Left colon (tissue), 2 donors: ENCODE data around the gene PACS2. TPM values are rescaled to one million over a fixed set of nuclear protein-coding genes. Genes with fewer than 3 reads are reported as not detected.

Experiments used
- ATAC-seq: fragments of 200-7000 bp; cut with Tn5 transposase; one replicate; pipeline ENCODE4 v1.9.1; 2020; ENCODE audit warnings: mild to moderate bottlenecking, moderate library complexity
- DNase-seq, 2 donors: peaks; one replicate each; pipeline ENCODE4 v3.0.0-alpha.2; 2020
- intact Hi-C, 2 donors: fragments of 100-400 bp; cut with DNase I in 1 of 2; cut with micrococcal nuclease in 1 of 2; formaldehyde crosslinking; loops; one replicate each; pipeline versions ENCODE4 v1.11.2 to v1.14.0; 2022; cut with DNase I, micrococcal nuclease
- total RNA-seq, 2 donors: library from RNA; stranded (reverse); fragmentation: NEBNext Ultra II Directional; extraction: Animal tissue kit (Norgen Biotek cat#: 25700); gene quantifications; one replicate each; pipeline ENCODE4 v1.2.1, GENCODE V29; 2021
- donor health status: DM: no; HTN: no; CAD: no.
- donor health status: DM: yes; HTN: yes; CAD: no.

The PACS2 gene
- total RNA-seq, 2 donors from 2014 or later, result 54.8 to 67.5 TPM

DNA sequence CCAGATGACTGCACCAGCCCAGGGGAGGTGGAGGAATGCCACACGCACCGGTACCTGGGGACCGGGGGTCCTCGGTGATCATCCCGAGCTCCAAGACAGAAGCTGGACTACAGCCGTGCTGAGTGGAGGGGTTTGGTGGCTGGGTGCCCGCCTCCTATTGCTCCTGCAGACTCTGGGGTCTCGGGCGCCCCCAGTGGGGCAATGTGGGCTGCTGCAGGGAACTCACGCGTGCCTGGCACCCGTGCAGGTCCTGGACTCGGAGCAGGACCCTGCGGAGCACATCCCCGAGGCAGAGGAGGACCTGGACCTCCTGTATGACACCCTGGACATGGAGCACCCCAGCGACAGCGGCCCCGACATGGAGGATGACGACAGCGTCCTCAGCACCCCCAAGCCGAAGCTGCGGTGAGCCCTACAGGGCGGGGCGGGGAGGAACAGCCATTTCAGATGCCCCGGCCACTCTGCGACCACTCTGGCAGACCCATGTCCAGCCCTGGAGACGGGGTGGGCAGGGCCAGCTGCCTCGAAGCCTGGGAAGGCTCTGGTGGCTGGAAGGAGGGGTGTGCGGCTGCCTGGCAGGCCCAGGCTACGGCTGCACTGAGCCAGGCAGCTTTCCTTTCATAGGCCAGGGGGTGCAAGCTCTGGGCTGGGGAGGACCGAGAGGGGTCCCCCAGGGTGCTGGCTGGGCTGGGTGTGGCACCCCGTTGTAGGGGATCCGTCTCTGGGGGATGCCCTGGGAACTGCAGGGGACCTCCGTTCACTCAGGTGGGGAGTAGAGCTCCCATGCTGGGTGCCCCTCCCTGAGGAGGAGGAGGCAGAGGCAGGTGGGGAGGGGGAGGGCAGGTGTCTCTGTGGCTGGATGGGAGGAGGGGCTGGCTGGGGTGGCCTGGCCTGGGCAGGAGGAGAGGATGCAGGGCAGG, 62.2 kb downstream of the PACS2 start:
- no peak for ATAC-seq
- no peak for DNase-seq
- intact Hi-C loops, result no loop called here

DNA sequence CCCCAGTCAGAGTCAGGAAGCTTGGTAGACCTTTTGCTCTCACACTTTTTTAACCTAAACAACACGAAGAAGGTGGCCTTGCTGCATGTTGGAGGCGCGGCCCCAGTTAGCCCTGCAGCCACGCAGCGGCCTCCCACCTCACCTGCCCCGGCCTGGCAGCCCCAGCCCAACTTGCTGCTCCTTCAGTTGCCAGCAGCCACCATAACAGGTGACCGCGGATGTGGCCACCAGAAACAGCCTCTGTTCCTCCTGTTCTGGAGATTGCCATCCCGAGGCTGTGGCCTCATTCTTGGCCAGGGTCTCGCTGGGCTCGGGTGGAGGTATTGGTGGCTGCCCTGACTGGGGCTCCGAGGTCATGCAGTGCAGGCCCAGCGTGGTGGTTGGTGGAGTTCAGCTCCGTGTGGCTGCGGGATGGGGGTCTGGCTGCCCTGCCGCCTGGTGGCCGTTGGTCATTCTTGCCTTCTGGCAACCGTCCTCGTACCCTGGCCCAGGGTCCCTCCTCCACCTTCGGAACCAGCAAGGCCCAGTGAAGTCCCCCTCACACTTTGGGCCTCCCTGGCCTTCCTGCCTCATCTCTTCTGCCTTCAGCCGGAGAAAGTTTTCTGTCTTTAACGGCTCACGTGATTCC, 63.1 kb downstream of the PACS2 start:
- ATAC-seq, result no peak
- intact Hi-C loops, result no loop called here
- DNase-seq, result no peak

DNA sequence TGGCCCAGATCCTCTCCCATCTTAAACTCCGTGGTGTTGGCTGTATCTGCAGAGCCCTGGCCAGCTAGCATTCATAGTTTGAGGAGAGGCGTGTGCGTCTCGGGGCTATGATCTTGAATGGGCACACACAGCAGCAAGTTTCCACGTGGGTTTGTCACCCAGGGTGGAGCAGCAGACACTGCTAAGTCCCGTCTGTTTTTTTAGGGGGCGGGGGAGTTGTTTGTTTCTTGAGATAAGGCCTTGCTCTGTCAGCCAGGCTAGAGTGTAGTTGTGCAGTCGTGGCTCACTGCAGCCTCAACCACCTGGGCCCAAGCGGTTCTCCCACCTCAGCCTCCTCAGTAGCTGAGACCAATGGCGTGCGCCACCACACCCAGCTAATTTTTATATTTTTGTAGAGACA, 63.7 kb downstream of the PACS2 start:
- no peak for DNase-seq
- intact Hi-C loops, result no loop called here
- no peak for ATAC-seq

DNA sequence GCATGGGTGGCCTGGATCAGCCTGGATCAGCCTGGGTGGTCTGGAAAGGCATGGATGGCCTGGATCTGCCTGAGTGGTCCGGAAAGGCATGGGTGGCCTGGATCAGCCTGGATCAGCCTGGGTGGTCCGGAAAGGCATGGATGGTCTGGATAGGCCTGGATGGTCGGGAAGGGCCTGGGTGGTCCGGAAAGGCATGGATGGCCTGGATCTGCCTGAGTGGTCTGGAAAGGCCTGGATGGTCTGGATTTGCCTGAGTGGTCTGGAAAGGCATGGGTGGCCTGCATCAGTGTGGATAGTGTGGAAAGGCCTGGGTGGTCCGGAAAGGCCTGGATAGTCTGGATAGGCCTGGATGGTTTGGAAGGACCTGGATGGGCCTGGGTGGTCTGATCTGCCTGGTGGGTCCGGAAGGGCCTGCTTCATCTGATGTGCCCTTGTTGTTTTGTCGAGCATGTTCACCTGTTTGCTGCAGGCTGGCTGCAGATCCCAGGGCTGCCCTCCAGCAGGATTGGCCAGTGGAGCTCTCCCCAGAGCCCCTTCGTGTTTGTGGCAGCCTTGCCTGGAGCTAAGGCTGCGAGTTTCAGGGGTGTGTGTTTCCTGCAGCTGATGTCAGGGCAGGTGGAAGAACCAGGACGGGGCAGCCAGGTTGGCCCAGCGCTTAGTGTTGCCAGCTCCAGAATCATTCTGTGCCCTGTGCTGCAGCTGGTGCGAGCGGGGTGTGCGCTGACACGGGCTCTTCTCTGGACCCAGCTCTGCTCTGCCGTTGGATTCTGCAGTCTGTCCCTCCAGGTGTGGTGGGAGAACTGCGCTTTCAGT, 64.5 kb downstream of the PACS2 start:
- intact Hi-C loops, result no loop called here

DNA sequence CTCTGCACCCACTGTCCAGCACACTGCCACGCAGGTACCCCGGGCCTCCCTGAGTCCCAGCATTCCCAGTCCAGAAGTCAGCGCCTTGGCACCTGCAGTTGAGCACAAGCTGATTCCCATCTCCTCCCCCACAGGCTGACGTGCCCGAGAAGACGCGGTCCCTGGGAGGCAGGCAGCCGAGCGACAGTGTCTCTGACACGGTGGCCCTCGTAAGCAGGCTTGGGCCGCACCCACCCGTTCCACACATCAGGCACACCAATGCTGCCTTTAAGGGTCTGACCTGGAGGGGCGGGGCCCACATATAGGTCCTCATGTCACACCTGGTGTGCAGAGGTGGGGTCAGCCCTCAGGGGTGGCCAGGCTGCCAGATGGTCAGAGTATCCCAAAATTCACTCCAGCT, 65.4 kb downstream of the PACS2 start:
- DNase-seq (no peak), ATAC-seq (no peak)
- intact Hi-C loops, result no loop called here

More for the DNA sequence above, 64.5 kb downstream of the PACS2 start:
- DNase-seq (no peak), ATAC-seq (no peak)

DNA sequence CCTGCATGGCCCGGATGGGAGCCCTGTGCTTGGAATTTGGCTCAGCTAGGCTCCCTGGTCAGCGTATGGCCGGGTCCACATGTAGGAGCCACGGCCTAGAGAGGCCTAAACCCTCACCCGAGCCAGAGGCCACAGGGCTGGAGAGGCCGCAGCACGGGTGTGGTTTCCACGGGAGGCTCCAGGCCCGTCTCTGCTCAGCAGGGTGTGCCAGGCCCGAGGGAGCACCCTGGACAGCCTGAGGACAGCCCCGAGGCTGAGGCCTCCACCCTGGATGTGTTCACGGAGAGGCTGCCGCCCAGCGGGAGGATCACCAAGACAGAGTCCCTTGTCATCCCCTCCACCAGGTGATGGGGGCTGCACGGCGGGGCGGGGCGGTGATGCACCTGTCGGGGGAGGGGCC, 66.2 kb downstream of the PACS2 start:
- DNase-seq (no peak), ATAC-seq (no peak)
- intact Hi-C loops, result no loop called here

DNA sequence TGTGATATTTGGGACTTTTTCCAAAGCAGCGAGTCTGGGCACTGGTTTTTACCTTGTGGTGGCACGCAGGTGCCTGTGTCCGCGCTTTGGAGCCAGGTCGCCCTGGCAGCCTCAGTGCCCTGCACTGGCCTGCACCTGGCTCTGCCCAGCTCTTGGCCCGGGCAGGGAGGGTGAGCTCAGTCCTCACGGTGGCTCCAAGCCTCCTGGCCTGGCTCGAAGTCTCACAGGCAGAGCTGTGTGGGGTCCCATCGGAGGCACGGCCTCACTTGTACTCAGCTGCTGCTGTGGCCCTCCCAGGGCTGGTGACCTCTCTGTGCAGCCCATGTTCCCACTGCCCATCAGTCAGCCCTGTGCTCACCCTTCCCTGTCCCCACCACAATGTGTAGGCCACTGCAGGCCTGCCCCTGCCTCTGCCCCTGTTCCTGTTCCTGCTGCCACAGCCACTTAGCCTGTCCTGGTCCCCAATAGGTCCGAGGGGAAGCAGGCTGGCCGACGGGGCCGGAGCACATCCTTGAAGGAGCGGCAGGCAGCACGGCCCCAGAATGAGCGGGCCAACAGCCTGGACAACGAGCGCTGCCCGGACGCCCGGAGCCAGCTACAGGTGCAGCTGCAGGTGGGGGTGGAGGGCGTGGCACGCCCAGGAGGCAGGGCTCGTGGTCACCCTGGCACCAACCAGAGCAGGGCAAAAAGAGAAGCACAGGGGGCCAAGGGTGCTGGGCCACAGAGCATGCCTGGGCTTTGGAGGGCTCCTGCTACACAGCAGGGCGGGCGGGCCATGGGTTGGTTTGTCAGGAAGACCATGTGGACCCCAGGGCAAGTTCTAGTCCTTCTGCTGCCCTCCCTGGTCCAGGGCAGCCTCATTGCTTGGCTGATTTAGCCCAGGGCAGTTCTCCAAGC, 67.1 kb downstream of the PACS2 start:
- DNase-seq (no peak), ATAC-seq (no peak)
- intact Hi-C loops, result no loop called here

DNA sequence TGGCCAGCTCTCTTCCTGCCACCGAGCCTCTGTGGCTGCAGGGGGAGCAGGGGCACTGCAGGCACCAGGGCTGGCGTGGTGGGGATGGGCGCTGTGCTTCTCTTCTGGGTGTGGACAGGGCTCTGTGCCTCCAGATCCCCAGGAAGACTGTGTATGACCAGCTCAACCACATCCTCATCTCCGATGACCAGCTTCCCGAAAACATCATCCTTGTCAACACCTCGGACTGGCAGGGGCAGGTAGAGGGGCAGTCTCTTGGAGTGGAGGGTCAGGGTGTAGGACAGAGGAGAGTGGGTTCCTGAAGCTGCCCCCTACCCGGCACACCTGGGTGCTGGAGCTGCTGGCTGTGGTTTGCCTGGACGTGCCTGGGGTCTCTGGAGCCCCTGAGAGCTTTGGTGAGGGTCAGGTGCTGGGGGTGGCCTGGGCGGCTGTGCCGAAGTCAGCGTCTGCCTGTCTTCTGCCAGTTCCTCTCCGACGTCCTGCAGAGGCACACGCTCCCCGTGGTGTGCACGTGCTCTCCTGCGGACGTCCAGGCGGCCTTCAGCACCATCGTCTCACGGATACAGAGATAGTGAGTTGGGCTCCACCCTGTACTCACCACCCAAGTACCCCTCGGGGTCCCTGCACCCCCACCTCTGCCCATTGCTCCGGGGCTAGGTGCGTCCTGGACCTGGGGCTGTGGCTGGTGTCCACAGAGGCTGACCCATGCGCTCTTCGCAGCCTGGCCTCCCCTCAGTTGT, 68.0 kb downstream of the PACS2 start:
- DNase-seq, result no peak
- no peak for ATAC-seq
- intact Hi-C loops, result no loop called here

DNA sequence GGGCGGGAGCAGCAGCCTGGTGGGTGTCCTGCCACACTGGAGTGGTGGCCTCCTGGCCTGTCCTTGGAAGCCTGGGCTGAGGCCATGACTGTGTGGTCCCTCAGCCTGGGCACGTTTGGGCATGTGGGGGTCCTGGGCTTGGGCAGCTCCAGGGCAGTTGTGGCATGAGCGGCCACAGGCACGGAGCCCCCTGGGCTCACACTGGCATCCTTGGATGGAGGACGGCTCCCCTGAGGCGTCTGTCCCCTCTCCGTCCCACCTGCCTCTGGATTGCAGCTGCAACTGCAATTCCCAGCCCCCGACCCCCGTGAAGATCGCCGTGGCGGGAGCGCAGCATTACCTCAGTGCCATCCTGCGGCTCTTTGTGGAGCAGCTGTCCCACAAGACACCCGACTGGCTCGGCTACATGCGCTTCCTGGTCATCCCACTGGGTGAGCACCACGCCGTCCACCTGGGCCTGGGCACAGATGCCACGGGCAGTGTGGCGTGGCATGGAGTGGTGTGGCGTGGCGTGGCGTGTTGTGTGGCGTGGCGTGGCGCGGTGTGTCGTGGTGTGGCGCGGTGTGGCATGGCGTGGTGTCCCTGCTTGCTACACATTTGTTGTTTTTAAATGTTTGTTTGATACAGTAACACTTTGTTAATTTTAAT, 68.7 kb downstream of the PACS2 start:
- DNase-seq (no peak), ATAC-seq (no peak)
- intact Hi-C loops, result no loop called here

DNA sequence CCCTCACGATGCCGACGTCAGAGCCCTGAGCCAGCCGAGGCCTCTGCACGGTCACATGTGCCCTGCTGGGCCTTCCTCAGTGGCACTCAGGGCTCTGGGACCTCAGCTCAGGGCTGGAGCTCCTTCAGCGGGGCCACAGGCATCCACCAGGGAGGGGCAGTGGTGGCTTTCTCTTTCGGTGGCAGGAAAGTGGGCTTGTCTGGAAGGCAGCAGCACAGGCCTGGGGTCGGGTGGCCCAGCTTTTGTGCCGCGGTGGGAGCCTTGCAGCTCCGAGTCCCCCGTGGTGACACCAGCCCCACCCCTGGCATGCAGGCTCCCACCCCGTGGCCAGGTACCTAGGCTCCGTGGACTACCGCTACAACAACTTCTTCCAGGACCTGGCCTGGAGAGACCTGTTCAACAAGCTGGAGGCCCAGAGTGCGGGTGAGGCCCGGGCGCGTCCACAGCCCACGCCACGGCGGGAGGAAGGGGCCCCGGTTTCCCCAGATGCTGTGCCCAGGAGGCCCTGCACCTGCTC, 69.6 kb downstream of the PACS2 start:
- no peak for DNase-seq
- ATAC-seq, result no peak
- intact Hi-C loops, result no loop called here

DNA sequence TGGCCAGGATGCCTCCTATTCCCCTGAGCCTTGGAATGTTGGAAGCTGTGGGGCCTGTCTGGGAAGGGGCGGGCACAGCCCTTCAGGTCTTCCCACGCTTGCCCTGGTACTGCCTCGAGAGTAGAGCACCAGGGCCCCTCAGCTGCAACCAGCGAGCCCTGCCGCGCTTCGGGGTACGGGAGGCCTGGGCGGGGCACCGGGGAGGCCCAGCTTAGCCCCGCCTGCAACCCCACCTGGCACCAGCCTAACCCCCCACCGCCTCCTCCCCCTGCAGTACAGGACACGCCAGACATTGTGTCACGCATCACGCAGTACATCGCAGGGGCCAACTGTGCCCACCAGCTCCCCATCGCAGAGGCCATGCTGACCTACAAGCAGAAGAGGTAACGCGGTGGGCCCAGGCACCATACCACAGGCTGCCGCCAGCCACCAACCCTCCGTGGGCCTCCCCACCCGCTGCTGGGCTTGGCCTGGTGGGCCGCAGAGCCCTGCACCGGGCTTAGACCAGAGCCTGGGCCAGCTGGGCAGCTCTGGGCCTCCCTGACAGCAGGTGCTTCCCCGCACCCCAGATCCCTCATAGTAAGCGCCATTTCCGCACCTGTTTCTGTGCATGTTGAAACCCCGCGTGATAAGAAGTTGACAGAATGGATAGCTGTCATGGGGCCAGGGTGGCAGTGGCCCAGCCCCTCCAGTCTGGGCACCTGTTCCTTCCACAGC, 70.2 kb downstream of the PACS2 start:
- ATAC-seq, result no peak
- intact Hi-C loops, result no loop called here
- no peak for DNase-seq

DNA sequence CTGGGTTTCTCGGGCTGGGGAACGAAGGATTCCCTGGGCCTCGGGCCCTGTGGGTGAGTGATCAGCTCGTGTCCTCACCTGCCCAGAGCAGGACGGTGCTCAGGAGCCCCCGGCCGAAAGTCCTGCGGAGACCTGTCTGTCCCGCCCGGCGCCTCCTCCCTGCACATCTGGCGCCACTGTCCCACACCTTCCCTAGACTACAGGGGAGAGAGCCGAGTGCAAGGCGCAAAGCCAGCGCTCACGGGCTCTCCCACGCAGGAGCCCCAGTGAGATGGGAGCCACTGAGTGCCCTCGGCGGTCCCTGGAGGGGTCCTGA, 70.7 kb downstream of the PACS2 start:
- DNase-seq, result no peak

DNA sequence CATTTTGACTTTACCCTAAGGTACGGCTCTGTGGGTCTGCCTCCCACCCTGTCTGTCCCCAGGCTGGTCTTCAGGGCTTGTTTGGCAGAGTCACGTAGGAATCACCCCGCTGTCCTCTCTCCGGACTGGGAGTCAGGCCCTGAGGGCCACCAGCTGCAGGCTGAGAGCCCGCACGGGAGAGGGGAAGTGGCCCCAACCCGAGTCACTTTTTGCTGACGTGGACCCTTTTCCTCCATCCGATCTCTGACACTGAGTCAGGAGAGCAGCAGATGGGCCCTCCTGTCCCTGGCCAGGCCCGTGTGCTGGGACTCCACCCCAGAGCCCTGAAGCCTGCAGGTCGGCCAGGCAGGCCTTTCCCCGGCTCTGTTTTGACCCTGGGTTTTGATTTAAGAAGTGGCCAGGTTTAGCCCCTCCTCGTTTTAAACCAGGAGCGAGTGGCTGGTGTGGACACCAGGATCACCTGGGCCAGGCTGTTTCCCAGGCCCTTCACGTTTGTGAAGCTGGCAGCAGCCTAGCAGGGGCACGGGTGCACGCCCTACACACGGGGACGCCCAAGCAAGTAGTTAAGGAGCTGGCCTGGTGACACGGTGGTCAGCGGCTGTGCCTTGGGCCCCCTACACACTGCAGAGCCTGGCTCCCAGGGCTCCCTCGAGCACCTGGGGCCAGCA, 71.3 kb downstream of the PACS2 start:
- no peak for ATAC-seq
- DNase-seq, result no peak
- intact Hi-C loops, result no loop called here

More for the DNA sequence above, 70.7 kb downstream of the PACS2 start:
- intact Hi-C loops, result no loop called here
- ATAC-seq, result no peak

DNA sequence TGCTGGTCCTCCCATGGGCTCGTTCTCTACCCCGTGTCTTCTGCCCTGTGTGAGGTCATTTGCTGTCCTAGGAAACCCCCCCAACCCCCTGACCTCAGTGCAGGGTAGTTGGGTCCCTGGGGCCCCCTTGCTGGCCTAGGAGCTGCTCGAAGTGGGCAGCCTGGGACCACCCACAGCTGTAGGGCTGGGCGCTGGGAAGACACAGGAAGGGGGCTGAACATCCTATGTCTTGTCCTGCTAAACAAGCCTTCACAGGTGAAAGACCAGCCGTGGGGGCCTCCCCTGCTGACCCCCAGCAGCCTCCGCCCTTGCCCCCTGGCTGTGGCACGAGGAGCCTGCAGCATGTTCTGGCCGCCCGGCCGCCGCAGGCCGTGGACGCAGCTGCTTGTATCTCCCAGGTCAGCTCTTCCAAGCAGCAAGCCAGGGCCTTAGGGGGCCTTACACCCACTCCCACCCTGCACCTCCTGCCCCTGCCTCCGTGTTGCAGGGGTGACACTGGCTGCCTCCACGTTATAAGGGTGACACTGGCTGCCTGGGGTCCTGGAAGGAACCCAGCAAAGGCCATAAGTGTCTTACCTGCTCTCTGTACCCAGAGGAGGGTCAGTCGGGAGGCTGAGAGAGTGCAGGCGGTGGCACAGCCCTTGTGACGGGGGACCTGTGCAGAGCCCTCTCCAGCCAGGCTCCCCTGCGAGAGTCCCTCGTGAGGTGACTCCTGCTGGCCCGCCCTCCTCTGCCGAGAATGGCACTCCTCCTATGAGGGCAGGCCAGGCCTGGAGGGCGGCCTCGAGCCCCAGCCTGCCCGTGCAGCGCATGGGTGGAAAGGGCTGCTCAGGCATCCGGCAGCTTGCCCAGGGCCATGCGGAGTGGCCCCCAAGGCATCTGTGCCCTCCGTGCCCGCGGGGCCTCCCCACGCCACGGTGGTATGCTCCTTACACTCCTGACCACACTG, 72.3 kb downstream of the PACS2 start:
- intact Hi-C loops, result no loop called here
- DNase-seq, result no peak

DNA sequence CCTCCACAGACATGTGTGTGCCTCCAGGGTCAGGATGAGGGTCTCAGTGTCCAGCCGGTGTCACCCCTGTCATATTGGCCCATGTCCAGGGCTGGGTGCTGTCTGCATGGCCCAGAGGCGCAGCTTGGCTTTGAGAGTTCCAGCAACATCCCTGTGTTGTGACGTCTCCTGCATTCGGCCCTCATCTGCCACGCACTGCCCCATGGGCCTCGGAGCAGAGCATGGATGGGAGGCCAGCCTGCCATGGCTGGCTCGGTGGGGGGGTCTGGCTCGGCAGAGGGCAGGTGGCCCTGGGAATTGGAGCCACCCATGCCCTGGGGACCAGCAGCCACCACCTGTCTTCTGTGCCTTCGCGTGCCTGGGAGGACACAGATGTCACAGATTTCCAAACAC, 73.0 kb downstream of the PACS2 start:
- intact Hi-C loops, result no loop called here
- ATAC-seq (no peak), DNase-seq (no peak)

More for the DNA sequence above, 72.3 kb downstream of the PACS2 start:
- no peak for ATAC-seq
